Fibroblast of skin of back (primary cell): ENCODE data around the gene PPP4R1. TPM values are rescaled to one million over a fixed set of nuclear protein-coding genes. Genes with fewer than 3 reads are reported as not detected.
"Not testable (repeated sequence)": the region's sequence is repeated elsewhere in the genome, so short reads cannot be mapped to it uniquely, and the experiment has no call there.

Experiments used
- DNase-seq: peaks from one replicate; pipeline ENCODE4 v3.0.0-alpha.2; 2013
- polyA plus RNA-seq, 2 experiments: library from polyadenylated mRNA; unstranded; fragments of 120-200 nt; gene quantifications; one replicate each; pipeline ENCODE4 v1.2.1, GENCODE V29; 2013; ENCODE audit not compliant: insufficient read length in 2 of 2

PPP4R1 gene, protein sequence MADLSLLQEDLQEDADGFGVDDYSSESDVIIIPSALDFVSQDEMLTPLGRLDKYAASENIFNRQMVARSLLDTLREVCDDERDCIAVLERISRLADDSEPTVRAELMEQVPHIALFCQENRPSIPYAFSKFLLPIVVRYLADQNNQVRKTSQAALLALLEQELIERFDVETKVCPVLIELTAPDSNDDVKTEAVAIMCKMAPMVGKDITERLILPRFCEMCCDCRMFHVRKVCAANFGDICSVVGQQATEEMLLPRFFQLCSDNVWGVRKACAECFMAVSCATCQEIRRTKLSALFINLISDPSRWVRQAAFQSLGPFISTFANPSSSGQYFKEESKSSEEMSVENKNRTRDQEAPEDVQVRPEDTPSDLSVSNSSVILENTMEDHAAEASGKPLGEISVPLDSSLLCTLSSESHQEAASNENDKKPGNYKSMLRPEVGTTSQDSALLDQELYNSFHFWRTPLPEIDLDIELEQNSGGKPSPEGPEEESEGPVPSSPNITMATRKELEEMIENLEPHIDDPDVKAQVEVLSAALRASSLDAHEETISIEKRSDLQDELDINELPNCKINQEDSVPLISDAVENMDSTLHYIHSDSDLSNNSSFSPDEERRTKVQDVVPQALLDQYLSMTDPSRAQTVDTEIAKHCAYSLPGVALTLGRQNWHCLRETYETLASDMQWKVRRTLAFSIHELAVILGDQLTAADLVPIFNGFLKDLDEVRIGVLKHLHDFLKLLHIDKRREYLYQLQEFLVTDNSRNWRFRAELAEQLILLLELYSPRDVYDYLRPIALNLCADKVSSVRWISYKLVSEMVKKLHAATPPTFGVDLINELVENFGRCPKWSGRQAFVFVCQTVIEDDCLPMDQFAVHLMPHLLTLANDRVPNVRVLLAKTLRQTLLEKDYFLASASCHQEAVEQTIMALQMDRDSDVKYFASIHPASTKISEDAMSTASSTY
- 77.4 TPM for polyA plus RNA-seq (2013, experiment 1 of 2; ENCODE audit: insufficient read length)
- 69.0 TPM for polyA plus RNA-seq (2013, experiment 2 of 2; ENCODE audit: insufficient read length)

GRCh38 chr18:9614401-9615279 lies at the start of gene PPP4R1:
Gene PPP4R1, minus strand, starts transcription at chr18:9614559. Its CDS starts 75 bp downstream, at chr18:9614484.
- DNase-seq = peak; percentile 77

DNA sequence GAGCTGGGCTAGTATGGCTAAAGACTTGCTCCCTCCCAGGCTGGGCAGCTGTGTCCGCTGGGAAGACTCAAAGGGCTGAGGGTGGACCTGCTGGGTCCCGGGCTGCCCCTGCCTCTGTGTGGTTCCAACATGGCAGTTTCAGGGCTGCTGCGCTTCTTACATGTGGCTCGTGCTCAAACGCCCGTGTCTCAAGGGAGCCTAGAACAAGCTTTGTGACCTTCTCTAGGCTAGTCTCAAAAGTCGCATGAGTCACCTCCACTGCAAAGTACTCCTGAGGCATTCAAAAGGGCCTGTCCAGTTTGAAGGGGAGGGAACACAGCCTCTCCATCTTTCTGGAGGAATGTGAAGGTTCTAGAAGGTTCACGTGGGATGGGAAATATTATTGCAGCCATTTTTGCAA lies 49.0 kb upstream of the PPP4R1 start:
- no peak for DNase-seq

- peak; percentile 47 for DNase-seq
These were observed 47.2 kb upstream of the PPP4R1 start for GRCh38 chr18:9661564-9661963.

DNA sequence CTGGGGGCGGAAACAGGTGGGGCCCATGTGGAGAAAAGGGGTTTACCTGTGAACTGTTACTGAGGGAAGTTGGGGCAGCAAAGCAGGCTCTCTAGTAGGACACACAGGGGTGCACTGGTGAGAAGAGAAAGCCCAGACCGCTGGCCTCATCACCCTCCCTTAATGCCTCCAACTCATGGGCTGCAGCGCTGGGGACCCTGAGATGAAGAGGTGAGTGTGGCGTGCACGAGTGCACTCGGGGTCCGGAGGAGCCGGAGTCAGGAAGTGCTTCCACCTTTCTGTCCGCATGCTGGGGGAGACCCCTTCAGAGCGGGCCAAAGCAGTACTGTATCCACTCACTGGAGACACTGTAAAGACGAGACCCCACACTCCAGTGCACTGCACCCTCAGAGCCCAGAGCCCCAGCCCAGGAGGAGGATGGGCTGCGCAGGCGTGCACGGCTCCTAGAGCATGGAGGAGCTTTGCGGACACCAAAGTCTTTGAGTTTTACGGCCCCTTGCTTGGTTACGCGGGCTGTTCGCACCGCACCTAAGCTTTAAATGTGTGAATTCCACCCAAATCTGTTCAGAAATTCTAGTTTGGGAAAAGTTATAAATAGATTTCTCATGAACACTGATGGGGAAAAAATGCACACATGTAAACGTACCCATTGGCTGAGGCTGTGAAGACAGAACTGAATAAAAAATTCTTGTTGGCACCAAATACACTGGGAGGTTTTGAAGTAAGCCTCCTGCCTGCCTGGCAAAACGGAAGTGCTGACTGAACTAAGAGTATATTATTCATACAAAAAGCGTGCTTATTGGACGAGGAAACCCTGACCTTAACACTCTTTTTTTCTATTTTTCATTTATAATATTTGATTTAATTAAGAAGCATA lies 45.4 kb upstream of the PPP4R1 start:
- DNase-seq = no peak

DNA sequence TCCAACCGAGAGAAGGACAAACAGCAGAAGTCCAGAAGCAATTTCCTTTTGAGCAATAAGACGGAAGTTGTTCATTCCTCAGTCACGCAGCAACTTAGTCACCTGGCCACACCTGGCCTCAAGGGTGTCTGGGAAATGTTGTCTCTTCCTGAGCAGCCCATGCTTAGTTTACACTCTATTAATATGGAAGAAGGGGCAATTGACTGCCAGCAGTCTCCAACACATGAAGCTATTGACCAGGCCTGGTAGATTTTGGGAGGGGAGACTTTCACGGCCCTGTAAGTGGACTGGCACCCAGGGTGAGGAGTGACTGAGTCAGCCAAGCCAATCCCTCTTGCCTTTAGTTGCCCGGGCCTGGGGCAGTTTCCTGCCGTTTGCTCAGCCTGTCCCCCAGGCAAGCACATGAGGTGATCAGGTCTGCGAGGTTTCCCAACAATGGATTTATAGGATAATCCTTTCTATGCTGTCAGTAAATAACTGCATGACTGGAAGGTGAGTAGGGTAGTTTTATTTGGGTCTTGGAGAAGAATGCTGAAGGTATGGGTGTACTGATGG lies 43.8 kb upstream of the PPP4R1 start:
- DNase-seq = no peak

DNA sequence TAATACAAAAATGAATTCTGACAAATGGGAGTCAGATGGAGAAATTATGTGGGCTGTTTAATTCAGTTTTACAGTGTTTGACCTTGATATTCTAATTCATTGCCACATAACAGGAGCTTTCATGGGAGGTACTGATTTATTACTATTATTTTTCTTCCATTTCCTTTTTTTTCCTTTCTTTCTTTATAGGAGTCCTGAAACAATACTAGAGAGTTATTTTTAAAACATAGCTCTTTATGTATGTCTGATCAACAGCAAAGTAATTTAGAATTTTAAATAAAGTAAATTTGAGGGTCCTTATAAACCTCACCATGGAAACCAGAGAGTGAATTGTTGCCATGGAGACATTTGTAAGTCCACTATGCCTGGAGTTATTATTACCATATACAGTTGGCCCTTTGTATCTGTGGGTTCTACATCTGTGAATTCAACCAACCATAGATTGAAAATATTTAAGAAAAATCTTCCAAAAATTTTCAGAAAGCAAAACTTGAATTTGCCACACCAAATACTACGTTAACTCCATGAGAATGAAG lies 40.9 kb upstream of the PPP4R1 start:
- DNase-seq = no peak

DNA sequence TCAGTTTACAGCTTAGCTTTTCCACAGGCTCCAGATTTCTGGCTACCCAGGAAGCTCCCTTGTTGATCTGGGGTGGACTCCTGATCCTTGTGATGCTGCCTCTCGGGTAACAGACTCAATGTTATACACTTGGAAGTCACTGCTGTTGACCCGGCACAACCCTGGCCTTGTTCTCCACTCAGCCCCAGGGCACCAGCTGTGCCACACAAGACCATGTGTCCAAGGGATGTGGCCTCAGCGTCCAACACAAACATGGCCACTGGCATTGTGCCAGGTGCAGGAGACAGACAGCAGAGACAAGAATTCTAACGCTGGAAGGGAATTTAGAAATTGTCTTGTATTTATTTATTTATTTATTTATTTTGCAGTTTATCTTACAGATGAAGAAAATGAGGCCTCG lies 39.0 kb upstream of the PPP4R1 start:
- peak; percentile 26 for DNase-seq

GRCh38 chr18:9649164-9649540 lies 34.8 kb upstream of the PPP4R1 start:
- peak; percentile 86 for DNase-seq

GRCh38 chr18:9648431-9649163 lies 34.2 kb upstream of the PPP4R1 start:
- DNase-seq = no peak

GRCh38 chr18:9647496-9648323 lies 33.4 kb upstream of the PPP4R1 start:
- DNase-seq = peak; percentile 28

DNA sequence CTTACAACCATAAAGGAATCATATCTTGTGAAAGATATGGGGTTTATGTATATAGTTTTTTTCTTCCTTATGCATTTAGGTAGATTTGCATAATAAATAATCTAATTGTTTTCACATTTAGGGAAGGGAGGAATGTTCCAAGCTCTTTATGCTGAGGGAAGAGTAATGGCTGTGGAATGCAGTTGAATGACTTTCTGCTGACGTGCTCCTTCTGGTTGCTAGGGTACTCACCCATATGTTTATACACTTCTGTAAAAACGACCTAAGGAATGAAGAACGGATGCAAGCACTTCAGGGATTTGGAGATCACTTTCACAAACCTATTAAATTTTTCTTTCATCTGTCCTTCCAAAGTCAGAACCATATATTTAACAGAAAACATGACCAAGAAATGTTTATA lies 29.2 kb upstream of the PPP4R1 start:
- DNase-seq = peak; percentile 98

- DNase-seq = peak; percentile 43
These were observed 28.6 kb upstream of the PPP4R1 start for GRCh38 chr18:9642799-9643462.

DNA sequence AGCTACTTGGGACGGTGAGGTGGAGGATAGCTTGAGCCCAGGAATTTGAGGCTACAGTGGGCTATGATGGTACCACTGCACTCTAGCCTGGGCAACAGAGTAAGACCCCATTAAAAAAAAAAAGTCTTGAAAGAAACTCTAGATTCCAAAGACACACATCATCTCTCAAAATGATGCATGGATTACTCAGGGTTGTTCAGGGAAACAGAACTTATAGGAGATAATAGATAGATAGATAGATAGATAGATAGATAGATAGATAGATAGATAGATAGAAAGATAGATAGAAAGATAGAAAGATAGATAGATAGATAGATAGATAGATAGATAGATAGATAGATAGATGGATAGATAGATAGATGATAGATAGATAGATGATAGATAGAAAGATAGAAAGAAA lies 26.7 kb upstream of the PPP4R1 start:
- not testable (repeated sequence) for DNase-seq

GRCh38 chr18:9638886-9639285 lies 24.5 kb upstream of the PPP4R1 start:
- peak; percentile 42 for DNase-seq

GRCh38 chr18:9637036-9637767 lies 22.8 kb upstream of the PPP4R1 start:
- DNase-seq = no peak

DNA sequence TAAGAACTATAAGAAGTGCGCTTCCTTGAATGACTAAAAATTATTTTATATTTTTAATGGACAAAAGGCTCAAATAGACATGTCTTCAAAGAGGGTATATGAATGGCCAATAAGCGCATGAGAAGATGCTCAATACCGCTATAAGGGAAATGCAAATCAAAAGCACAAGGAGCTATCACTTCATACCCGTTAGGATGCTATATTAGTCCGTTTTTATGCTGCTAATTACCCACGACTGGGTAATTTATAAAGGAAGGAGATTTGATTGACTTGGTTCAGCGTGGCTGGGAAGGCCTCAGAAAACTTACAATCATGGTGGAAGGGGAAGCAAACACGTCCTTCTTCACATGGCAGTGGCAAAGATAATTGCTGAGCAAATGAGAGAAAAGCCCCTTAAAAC lies 20.5 kb upstream of the PPP4R1 start:
- DNase-seq = no peak

GRCh38 chr18:9631814-9632496 lies 17.6 kb upstream of the PPP4R1 start:
- peak; percentile 93 for DNase-seq
